NCI-H2196 treated with DMSO at 0.1 percent for 48 hours (cell line): ENCODE data around the gene UTS2R.
A peak's percentile ranks its signal among the peaks of the same experiment; 100 is the strongest.
"Not testable (repeated sequence)": the region's sequence is repeated elsewhere in the genome, so short reads cannot be mapped to it uniquely, and the experiment has no call there.

Experiments used
- DNase-seq: peaks from one replicate; lab custom pipeline; 2025; ENCODE audit not compliant: unreplicated experiment; lab: John Stamatoyannopoulos, UW

UTS2R gene

DNA sequence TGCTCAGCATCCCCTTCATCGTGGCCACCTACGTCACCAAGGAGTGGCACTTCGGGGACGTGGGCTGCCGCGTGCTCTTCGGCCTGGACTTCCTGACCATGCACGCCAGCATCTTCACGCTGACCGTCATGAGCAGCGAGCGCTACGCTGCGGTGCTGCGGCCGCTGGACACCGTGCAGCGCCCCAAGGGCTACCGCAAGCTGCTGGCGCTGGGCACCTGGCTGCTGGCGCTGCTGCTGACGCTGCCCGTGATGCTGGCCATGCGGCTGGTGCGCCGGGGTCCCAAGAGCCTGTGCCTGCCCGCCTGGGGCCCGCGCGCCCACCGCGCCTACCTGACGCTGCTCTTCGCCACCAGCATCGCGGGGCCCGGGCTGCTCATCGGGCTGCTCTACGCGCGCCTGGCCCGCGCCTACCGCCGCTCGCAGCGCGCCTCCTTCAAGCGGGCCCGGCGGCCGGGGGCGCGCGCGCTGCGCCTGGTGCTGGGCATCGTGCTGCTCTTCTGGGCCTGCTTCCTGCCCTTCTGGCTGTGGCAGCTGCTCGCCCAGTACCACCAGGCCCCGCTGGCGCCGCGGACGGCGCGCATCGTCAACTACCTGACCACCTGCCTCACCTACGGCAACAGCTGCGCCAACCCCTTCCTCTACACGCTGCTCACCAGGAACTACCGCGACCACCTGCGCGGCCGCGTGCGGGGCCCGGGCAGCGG, 3.2 kb downstream of the UTS2R start:
- no peak for DNase-seq

DNA sequence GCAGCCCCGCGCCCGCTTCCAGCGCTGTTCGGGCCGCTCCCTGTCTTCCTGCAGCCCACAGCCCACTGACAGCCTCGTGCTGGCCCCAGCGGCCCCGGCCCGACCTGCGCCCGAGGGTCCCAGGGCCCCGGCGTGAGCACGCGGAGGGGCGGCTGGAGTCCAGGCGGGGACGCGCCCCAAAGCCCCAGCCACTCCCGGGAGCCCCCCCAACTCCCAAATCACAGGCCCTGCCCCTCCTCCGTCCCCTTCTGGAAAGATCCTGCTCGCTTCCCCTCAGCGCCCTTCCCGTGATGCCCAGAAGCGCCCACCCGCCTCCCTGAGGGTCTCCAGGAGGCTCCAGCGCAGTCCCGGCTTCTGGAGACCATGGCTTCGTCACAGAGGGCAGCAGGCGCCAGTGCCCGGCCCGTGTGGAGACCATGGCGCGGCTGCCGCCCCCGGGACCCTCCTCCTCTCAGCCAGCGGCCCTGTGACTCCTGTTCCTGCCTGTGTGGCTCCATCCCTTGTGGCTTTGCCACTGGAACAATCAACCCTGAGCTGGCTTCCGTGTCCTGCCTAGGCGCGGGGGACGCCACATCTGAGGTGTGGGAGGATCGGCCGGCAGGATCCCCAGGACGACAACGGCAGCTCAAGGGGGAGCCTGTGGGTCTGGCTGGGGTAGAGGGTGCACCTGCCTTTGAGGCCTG, 3.9 kb downstream of the UTS2R start:
- no peak for DNase-seq

DNA sequence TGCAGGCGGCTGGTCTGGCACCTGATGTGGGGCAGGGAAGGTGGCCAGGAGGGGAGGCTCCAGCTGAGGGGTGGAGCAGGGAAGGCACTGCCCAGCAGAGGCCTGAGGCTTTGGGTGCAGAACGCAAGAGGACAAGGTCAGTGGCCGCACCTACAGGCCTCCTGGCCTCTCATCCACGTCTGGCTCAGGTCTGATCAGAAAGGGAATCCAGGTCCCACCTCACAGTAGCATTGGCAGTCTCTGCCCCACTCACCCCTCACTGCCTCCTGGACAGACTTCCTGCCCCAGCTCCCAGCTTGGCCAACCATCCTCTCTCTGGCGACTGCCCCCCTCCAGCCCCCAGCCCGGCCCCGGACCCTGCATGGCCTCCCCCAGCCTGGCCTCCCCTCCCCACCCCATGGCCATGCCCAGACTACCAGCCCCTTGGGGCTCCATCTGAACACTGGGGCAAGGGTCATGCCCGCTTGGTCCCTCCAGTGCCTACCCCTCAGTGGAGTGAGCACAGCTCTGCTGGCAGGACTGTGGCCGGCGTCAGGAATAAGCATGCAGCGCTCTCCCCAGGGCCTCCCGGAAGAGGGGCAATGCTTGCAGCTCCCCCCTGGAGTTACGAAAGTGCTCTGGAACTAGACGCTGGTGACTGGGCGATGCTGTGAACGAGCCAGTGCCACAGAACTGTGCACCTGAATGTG, 4.6 kb downstream of the UTS2R start:
- no peak for DNase-seq

DNA sequence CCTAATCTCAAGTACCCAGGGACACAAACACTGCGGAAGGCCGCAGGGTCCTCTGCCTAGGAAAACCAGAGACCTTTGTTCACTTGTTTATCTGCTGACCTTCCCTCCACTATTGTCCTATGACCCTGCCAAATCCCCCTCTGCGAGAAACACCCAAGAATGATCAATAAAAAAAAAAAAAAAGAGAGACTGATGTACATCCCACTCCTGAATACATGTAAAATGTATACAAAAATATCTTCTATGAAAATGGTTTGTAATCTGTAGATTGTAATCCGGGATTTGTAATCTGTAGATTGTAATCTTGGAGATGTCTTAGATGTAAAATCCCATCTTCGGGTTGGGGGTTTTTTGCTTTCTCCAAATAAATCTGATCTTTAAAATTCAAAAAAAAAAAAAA, 5.7 kb downstream of the UTS2R start:
- DNase-seq, result not testable (repeated sequence)

DNA sequence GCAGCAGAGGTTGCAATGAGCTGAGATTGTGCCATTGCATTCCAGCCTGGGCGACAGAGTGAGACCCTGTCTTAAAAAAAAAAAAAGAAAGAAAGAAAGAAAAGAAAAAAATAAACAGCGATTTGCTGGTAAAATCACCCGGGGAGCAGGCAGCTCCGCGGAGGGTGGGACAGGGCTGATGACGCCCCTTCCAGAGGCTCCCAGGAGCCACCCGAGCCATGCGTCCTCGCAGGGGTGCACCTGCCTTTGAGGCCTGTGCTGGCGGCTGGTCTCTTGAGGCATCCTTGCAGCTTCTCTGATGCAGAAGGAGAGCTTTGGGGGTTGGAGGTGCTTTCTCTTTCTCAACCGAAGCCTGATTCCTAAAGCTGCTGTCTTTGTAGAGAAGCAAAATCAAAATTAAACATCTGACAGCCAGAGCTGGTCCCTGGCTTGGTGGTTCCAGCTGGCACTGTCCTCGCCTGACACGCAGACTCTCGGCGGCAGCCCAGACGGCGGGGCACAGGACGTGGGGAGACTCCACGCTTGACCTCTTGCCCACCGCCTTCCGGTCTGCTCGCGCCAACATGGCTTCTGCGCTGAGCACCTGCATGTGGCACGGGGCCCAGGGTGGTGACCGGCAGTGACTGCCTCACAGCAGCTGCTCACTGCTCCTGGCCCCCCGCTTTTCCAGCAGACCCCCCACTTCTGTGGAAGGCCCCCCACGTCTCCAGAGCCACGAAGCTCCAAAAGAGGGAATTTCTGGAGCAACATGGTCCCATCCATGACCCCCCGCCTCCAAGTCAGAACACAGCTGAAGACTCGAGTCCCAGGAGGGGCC, 6.6 kb downstream of the UTS2R start:
- no peak for DNase-seq

DNA sequence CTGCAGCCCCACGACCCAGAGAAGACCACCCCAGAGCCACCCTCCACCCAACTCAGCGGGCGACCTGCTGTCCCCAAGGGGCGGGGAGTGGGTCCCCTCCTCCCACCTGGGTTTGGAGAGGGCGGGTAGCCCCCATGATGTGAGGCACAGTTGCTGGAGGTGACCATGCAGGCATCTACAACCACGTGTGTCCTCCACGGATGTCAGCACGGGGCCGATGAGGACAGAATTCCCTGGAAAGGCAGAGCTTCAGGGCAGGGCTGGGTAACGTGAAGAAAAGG, 7.1 kb downstream of the UTS2R start:
- DNase-seq, result no peak

DNA sequence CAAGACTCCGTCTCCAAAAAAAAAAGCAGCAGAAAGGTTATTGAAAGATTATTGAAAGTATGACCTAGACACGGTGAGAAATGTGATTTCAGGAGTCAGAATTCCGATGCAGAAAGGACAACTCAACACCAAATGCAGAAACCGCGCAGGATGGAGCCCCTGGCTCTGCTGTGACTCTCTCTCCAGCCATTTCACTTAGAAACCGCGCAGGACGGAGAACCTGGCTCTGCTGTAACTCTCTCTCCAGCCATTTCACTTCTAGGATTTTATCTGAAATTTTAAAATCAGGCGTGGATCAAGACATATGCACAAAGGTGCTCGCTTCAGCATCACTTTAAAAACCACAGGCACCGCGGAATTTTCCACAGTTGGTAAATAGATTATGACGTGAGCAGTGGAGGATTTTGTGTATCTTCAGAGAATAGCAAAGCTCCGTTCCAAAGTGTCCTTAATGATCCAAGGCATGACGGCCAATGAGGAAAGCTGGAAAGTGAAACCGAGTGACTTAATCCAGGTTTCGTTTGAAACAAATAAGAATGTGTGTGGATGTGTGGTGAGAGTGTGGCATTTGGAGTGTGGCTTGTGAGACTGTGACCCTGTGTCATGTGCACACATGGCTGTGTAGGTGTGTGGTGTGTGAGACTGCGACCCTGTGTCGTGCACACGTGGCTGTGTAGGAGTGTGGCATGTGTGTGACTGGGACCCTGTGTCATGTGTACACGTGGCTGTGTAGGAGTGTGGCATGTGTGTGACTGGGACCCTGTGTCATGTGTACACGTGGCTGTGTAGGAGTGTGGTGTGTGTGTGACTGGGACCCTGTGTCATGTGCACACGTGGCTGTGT, 9.5 kb downstream of the UTS2R start:
- DNase-seq, result no peak

DNA sequence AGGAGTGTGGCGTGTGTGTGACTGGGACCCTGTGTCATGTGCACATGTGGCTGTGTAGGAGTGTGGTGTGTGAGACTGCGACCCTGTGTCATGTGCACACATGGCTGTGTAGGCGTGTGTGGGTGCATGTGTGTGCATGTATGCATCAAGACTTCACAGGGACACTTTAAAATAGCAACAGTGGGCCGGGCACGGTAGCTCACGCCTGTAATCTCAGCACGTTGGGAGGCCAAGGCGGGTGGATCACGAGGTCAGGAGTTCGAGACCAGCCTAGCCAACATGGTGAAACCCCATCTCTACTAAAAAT, 10.1 kb downstream of the UTS2R start:
- DNase-seq, result not testable (repeated sequence)

DNA sequence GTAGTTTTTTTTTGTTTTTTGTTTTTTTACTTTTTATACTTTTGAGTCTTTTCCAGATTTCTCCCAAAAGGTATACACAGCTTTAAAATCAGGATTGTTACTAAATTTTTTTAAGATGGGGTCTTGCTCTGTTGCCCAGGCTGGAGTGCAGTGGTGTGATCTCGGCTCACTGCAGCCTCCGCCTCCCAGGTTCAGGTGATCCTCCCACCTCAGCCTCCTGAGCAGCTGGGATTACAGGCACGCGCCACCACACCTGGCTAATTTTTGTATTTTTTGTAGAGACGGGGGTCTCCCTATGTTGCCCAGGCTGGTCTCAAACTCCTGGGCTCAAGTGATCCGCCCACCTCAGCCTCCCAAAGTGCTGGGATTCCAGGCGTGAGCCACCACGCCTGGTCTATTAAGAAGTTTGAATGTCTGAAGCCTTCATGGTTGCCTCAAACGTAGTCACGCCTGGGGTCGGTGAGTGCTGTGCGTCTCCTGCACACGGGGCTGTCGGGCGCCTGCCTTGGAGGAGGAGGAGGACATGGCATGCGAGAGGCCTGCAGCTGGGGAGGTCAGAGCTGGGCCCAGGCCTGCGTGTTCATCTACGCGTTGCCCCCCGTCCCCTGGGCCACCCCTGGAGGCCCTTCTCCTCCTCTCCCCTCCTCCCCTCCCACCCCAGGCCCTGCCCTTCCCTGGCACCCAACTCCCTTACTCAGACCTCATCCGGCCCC, 10.8 kb downstream of the UTS2R start:
- DNase-seq, result not testable (repeated sequence)

DNA sequence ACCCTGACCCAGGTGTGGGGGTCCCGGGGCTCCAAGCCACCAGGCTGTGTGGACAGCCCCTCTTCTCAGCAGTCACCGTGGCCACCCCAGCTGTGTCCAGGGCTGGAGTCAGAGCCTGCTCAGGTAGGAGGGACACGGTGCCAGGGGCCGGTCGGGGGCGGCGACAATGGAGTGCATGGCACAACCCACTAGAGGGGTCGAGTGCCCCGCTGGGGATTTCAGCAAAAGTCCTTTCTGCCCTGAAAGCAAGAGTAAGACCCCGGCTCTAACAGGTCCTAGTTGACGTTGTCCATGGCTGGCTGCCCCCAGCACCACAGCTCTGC, 11.3 kb downstream of the UTS2R start:
- DNase-seq, result no peak

DNA sequence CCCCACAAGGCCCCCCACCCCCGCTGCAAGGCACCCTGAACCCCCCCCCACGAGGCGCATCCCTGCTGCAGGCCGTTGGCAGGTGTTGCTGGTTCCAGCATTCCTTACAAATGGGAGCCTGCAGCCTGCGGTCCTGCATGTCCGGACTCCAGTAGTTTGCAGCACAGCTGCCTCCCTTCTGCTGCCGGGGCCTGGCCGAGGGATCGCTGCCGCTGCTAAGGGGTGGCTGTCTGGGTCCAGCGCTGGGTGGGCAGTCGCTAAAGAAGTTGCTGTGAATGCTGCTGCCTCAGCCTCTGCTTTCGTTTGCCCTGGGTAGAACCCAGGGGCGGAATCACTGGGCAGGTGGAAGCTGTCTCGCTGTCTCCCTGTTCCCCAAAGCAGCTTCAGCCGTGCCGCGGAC, 11.8 kb downstream of the UTS2R start:
- no peak for DNase-seq

DNA sequence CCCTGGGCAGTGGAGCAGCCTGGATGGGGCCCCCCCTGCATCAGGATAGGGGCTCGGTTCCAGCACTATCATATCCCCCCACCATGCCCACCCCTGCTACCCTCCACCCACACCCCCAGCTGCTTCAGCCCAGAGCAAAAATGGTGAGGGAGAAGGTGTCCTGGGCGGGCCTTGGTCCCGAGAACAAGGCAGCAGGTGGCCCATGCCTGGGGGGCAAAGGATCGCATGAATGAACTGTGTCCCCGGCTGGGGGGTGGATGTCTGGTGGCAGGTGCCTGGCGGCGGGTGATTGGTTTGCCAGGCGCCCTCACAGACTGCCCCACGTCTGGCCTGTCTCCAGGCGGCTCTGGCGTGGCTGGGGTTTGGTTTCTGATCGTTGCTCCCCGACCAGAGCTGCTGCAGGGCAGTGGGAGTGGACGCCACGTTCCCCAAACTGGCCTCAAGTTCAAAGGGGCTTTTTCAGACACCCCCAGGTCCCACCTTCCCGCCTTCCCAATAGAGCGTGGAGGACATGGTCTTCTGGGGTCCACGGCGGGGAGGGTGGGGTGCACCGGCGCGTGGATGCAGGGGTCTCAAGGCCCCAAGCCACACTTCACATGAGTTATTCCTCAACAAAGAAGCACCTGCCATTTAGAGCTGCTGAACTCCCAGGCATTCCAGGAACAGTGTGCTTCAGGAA, 12.6 kb downstream of the UTS2R start:
- no peak for DNase-seq

DNA sequence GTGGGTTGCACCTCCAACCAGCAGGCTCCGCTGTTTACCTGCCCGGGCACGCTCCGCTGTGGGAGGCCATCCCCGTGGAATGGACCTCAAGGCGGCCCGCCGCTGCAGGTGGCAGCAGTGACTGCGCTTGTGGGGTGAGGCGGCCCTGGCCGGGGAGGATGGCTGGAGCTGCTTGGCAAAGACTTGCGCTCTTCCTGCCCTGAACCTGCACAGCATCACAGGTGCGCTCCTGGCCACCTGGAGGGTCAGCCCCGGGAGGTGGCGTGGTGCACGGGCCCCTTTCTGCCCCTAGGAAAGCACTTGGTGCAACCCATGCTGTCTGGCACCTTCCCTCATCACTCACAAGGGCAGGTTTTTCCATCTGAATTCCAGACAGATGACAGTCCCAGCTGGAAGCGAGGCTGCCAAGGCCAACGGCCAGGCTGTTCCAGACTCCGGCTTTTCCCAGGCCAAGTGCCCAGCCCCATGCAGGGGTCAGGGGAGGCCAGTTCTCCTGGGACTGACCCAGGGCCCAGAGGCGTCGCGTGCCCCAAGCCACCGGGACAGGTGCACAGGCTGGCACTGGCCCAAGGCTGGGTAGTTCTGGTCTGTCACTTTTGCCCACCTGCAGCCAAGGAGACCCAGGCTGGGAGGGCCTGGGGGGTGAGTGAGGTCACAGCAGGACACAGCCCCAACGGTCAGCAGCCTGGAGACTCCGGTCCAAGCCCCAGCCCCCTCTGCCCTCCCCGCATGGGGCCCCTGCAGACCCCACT, 13.3 kb downstream of the UTS2R start:
- peak; percentile 95 for DNase-seq

DNA sequence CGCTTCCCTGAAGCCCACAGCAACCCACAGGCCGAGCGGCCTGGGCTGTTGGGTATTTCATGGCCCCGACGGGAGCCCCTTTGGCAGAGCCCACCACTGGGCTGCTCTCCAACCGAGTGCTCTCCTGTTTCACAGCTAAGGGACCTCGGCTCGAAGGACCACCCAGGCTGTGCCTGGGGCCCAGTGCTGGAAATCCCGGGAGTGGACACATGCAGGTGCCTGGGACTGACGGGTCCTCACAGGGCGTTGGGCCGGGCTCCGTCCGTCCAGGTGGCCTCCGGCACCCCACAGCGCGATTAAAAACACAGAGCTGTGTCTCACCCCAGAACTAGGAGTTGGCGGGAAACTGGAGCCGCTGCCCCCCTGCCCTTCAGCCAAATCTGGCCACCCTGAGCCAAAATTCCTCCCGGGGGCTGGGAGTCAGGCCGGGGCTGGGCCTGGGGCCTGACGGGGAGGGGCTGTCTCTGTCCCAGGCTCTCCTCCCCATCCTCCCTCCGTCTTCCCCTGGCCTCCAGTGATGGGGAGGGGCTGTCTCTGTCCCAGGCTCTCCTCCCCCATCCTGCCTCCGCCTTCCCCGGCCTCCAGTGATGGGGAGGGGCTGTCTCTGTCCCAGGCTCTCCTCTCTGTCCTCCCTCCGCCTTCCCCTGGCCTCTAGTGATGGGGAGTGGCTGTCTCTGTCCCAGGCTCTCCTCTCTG, 14.1 kb downstream of the UTS2R start:
- no peak for DNase-seq

DNA sequence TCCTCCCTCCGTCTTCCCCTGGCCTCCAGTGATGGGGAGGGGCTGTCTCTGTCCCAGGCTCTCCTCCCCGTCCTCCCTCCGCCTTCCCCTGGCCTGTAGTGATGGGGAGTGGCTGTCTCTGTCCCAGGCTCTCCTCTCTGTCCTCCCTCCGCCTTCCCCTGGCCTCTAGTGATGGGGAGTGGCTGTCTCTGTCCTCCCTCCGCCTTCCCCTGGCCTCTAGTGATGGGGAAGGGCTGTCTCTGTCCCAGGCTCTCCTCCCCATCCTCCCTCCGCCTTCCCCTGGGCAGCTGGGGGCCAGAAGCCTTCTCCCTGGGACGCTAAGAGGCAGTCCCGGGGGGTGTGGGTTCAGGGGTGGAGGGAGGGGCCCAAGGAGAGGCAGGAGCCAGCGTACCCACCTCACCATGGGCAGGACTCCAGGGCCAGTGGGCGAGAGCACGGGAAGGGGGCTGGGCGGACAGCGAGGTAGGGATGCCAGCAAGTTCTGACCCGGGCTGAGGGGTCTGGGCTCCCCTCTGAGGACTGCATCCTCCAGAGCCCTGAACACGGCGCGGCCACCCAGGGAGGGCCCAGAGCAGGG, 14.8 kb downstream of the UTS2R start:
- DNase-seq, result no peak

DNA sequence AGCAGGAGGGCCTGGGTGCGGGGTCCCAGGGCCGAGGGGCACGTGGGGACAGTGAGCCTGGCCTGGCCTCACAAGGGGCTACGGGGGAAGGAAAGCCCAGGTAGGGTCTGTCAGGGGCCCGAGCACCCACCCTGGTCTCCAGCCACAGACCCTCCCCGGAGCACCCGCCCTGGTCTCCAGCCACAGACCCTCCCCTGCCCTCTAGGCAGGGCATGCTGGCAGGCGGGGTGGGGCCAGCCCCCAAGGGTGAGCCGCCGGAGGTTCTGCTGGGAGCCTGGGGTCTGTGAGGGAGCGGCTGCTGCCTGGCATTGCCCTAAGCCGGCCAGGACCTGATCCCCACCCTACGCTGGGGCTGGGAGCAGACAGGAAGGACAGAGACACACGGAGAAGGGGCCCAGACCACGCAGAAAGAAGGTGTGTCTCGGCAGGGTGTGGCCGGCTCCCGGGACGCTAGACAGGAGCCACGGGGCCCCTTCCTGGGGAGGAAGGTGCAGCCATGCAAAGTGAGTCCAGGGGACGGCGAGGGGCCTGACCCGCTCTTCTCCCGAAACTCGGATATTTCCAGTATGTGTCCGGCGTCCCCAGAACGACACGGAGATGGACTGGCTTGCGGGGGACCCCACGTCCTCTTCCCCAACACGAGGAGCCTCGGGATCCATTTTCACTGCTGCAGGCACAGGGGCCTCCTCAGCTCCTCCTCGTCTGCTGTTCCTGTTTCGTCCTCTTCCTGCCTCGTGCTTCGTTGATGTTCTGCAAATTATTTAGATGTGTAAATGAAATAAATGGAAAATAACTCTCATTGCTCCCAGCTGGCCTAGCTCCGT, 15.5 kb downstream of the UTS2R start:
- DNase-seq, result no peak

DNA sequence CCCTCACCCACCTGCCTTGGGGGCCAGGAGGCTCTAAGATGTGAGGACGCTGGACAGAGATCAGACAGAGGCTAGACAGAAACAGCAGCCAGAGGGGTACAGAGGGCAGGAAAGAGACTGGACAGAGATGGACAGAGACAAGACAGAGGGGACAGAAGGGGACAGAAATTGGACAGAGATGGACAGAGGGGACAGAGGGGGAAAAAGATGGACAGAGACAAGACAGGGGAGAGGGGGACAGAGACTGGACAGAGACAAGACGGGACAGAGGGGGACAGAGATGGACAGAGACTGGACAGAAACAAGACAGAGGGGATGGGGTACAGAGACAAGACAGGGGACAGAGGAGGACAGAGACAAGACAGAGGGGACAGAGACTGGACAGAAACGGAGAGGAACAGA, 16.1 kb downstream of the UTS2R start:
- no peak for DNase-seq
